Osteocyte (in vitro differentiated cells): ENCODE data around the gene VWA7. TPM values are rescaled to one million over a fixed set of nuclear protein-coding genes. Genes with fewer than 3 reads are reported as not detected.

Experiments used
- DNase-seq: peaks from one replicate; pipeline ENCODE4 v3.0.0; 2021; ENCODE audit warnings: mixed read lengths; ENCODE audit not compliant: unreplicated experiment; ENCODE audit errors: extremely low spot score
- H3K27ac Mint-ChIP-seq: one replicate; pipeline ENCODE4 v1.8.0; 2021; ENCODE audit warnings: mild to moderate bottlenecking, mixed read lengths; ENCODE audit not compliant: unreplicated experiment
- H3K27me3 Mint-ChIP-seq: one replicate; pipeline ENCODE4 v1.8.0; 2021; ENCODE audit warnings: mixed read lengths; ENCODE audit not compliant: unreplicated experiment
- H3K36me3 Mint-ChIP-seq: one replicate; pipeline ENCODE4 v1.8.0; 2021; ENCODE audit warnings: mixed read lengths; ENCODE audit not compliant: unreplicated experiment
- H3K4me1 Mint-ChIP-seq: one replicate; pipeline ENCODE4 v1.8.0; 2021; ENCODE audit warnings: mixed read lengths; ENCODE audit not compliant: unreplicated experiment
- H3K4me3 Mint-ChIP-seq: one replicate; pipeline ENCODE4 v1.8.0; 2021; ENCODE audit warnings: mild to moderate bottlenecking, moderate library complexity, mixed read lengths; ENCODE audit not compliant: unreplicated experiment
- H3K9me3 Mint-ChIP-seq: one replicate; pipeline ENCODE4 v1.8.0; 2021; ENCODE audit warnings: mixed read lengths; ENCODE audit not compliant: unreplicated experiment
- total RNA-seq: library from RNA; stranded (reverse); gene quantifications from 2 replicates; pipeline ENCODE4 v1.2.1, GENCODE V29; 2021
- TF ChIP-seq, protein P1 (sequence below): fragments of 200-600 bp; sonication (generic); IDR thresholded peaks from 2 replicates; pipeline ENCODE4 v1.5.0; 2021; ENCODE audit warnings: antibody characterized with exemption, mild to moderate bottlenecking, moderate library complexity

VWA7 gene
- total RNA-seq, 1 donor from 2014 or later, result 0.94 TPM

- Mint-ChIP-seq H3K4me1 (peaks cover 7% of the 10 kb centered on the region), H3K9me3 (no peaks in the 10 kb centered on the region), H3K27me3 (no peaks in the 10 kb centered on the region), H3K36me3 (no peaks in the 10 kb centered on the region), H3K4me3 (no peak overlapping the region), H3K27ac (no peak overlapping the region)
- TF ChIP-seq, protein P1, sequence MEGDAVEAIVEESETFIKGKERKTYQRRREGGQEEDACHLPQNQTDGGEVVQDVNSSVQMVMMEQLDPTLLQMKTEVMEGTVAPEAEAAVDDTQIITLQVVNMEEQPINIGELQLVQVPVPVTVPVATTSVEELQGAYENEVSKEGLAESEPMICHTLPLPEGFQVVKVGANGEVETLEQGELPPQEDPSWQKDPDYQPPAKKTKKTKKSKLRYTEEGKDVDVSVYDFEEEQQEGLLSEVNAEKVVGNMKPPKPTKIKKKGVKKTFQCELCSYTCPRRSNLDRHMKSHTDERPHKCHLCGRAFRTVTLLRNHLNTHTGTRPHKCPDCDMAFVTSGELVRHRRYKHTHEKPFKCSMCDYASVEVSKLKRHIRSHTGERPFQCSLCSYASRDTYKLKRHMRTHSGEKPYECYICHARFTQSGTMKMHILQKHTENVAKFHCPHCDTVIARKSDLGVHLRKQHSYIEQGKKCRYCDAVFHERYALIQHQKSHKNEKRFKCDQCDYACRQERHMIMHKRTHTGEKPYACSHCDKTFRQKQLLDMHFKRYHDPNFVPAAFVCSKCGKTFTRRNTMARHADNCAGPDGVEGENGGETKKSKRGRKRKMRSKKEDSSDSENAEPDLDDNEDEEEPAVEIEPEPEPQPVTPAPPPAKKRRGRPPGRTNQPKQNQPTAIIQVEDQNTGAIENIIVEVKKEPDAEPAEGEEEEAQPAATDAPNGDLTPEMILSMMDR, result no peak
- DNase-seq, result no peak
Measured at GRCh38 chr6:31750411-31751022, 26.6 kb downstream of the VWA7 start.

DNA sequence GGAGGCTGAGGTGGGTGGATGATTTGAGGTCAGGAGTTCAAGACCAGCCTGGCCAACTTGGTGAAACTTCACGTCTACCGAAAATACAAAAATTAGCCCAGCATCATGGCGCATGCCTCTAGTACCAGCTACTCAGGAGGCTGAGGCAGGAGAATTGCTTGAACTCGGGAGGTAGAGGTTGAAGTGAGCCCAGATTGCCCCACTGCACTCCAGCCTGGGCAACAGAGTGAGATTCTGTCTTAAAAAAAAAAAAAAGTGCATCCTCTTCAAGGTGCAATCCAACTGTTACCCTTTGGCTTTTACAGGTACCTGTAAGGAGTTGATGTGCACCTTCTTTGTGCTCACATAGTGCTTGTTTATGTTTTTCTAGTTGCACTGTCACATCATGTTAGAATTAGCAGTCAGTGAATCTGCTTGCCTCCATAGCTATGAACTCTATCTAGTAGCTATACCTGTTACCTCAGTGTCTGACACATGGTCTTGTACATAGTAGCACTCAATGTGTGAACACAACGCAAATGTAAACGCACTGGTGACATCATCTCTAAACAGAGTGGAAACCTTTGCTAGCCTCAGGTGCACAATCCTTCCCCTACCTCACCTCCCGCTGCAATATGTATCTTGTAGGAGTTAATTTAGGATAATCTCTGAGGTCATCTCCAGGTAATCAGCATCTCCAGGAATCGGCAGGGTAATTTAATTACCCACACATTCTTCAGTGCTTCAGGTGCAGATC is 27.7 kb downstream of the VWA7 start:
- DNase-seq, result no peak

GRCh38 chr6:31744422-31744821 is 32.7 kb downstream of the VWA7 start:
- TF ChIP-seq, protein P1, result no peak
- H3K27ac Mint-ChIP-seq, result no peak overlapping the region
- no peaks in the 10 kb centered on the region for H3K9me3 Mint-ChIP-seq
- no peak for DNase-seq
- no peaks in the 10 kb centered on the region for H3K27me3 Mint-ChIP-seq
- peaks cover 12% of the 10 kb centered on the region for H3K4me1 Mint-ChIP-seq
- no peaks in the 10 kb centered on the region for H3K36me3 Mint-ChIP-seq
- H3K4me3 Mint-ChIP-seq, result no peak overlapping the region

More for the DNA sequence above, 27.7 kb downstream of the VWA7 start:
- Mint-ChIP-seq H3K4me3 (no peak overlapping the region), H3K27me3 (no peaks in the 10 kb centered on the region), H3K9me3 (no peaks in the 10 kb centered on the region), H3K27ac (no peak overlapping the region), H3K4me1 (peaks cover 7% of the 10 kb centered on the region), H3K36me3 (no peaks in the 10 kb centered on the region)
- TF ChIP-seq, protein P1, result no peak

- H3K9me3 Mint-ChIP-seq, result no peaks in the 10 kb centered on the region
- H3K4me1 Mint-ChIP-seq, result peaks cover 25% of the 10 kb centered on the region
- no peaks in the 10 kb centered on the region for H3K27me3 Mint-ChIP-seq
- no peak overlapping the region for H3K27ac Mint-ChIP-seq
- no peak for DNase-seq
- H3K36me3 Mint-ChIP-seq, result no peaks in the 10 kb centered on the region
- H3K4me3 Mint-ChIP-seq, result no peak overlapping the region
- TF ChIP-seq, protein P1, result no peak
Measured at GRCh38 chr6:31742894-31743293, 34.2 kb downstream of the VWA7 start.

DNA sequence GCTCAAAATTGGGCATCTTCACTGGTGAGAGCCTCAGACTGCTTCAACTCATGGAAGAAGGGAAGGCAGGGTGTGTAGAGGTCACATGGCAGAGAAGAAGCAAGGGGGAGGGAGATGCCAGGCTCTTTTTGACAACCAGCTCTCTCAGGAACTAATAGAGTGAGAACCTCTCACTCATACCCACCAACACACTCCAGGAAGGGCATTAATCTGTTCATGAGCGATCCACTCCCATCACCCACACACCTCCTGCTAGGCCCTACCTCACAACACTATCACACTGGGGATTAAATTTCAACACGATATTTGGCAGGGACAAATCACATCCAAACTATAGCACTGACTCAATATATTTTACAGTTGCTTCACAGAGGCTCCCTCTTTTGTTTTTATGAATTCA is 35.3 kb downstream of the VWA7 start:
- DNase-seq, result no peak
- H3K36me3 Mint-ChIP-seq, result no peaks in the 10 kb centered on the region
- no peak overlapping the region for H3K4me3 Mint-ChIP-seq
- peaks cover 33% of the 10 kb centered on the region for H3K4me1 Mint-ChIP-seq
- no peak overlapping the region for H3K27ac Mint-ChIP-seq
- no peaks in the 10 kb centered on the region for H3K27me3 Mint-ChIP-seq
- TF ChIP-seq, protein P1, result no peak
- H3K9me3 Mint-ChIP-seq, result no peaks in the 10 kb centered on the region
